GM19438 (cell line): ENCODE data around the gene SRSF5.
"Not testable (repeated sequence)": the region's sequence is repeated elsewhere in the genome, so short reads cannot be mapped to it uniquely, and the experiment has no call there.

Experiments
- ATAC-seq: cut with Tn5 transposase; IDR thresholded peaks from one replicate; pipeline ENCODE4 v1.9.1; 2021; ENCODE audit warnings: low read depth; ENCODE audit not compliant: unreplicated experiment

Gene SRSF5

GRCh38 chr14:69804902-69805301 is 38.0 kb downstream of the SRSF5 start:
- ATAC-seq = no peak

DNA sequence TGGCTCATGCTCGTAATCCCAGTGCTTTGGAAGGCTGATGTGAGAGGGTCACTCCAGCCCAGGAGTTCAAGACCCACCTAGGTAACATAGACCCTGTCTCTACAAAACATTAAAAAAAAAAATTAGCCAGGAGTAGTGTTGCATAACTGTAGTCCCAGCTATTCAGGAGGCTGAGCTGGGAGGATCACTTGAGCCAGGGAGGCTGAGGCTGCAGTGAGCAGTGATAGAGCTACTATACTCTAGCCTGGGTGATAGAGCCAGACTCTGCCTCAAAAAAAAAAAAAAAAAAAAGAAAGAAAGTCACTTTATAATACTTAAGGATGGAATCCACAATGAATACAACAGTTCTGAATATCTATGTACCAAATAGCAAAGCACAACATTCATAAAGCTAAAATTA is 40.2 kb downstream of the SRSF5 start:
- ATAC-seq = no peak

GRCh38 chr14:69808919-69809808 is 42.2 kb downstream of the SRSF5 start:
- no peak for ATAC-seq

GRCh38 chr14:69811227-69811867 is 44.4 kb downstream of the SRSF5 start:
- ATAC-seq = no peak

DNA sequence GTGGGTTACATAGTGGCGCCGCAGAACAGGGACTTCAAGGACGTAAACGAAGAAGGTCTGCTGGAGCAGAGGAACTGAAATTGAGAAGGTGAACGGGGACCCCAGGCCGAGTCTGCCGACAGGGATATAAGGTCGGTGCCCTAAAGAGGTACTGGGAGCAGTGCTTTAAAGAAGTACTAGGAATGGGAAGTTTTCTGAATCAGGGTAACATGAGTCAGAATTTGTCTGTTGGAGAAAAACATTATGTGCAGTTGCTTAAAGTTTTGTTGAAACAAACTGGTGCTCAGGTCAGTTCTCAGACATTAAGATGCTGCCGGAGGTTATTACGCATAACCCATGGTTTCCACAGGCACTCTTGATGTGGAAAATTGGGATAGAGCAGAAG is 44.9 kb downstream of the SRSF5 start:
- ATAC-seq = no peak

DNA sequence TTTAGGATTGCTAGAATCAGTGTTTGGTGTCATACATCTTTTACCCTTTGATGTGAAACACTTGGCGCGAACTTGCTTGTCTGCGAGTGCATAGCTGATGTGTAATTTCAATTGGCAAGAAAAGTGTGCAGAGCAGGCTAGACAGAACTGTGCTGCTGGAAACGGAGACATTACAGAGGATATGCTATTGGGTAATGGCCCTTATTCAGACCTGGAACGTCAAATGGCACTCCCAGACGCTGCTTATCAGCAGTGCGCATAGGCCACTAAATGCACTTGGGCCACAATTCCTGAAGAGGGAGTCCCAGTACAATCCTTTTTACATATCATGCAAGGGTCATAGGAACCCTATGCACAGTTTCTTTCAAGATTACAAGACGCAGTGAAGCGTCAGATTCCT is 45.8 kb downstream of the SRSF5 start:
- ATAC-seq = no peak

GRCh38 chr14:69813346-69813745 is 46.4 kb downstream of the SRSF5 start:
- ATAC-seq = not testable (repeated sequence)

DNA sequence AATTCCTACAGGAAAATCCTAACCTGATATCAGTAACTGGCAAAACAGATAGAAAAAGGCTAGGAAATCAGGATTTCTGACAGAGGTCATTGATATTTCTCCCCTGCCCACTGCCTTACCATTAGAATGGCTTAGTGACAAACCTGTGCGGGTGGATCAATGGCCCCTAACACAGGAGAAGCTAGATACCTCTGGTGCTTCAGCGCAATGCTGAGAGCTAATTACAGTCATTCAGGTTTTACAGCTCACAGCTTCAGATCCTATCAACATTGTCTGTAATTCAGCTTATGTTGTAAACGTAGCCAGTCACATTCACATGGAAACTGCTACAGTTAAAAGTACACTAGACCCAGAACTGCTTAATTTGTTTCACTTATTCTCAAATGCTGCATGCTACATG is 47.5 kb downstream of the SRSF5 start:
- ATAC-seq = no peak

GRCh38 chr14:69815556-69815955 is 48.6 kb downstream of the SRSF5 start:
- no peak for ATAC-seq

DNA sequence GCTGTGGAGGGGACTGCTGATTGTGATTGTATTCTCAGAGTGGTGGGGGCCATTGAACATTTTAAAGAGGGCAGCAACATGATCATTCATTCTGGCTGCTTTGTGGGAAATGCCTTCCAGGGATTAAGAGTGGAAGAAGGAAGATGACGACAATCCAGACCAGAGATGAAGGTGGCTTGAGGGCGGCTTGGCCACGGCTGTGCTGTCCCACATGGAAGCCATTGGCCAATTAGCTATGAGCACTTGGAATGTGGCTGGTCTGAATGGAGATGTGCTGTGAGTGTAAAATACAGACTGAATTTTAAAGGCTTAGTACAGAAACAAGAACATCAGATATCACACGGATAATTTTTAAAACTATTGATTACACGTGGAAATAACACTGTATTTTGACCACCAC is 49.3 kb downstream of the SRSF5 start:
- ATAC-seq = no peak

DNA sequence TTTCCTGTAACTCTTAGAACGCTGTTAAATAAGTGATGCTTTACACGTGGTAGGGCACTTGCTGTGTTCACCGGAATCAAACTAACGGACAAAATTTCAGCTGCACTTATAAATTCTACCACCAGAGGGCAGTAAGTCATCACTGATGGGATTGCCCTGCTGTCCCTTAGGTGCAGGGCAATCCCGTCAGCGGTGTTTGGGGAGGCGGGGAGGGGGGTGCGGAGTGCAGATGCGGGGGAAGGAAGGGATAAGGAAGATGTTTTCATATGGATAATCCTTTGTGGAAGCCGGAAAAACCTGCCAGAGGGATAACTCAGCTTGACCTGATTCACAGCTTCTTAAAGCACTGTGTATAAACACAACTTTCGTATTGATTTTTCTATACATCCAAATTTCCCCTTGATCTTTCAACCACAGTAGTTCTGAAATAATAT is 51.8 kb downstream of the SRSF5 start:
- no peak for ATAC-seq

DNA sequence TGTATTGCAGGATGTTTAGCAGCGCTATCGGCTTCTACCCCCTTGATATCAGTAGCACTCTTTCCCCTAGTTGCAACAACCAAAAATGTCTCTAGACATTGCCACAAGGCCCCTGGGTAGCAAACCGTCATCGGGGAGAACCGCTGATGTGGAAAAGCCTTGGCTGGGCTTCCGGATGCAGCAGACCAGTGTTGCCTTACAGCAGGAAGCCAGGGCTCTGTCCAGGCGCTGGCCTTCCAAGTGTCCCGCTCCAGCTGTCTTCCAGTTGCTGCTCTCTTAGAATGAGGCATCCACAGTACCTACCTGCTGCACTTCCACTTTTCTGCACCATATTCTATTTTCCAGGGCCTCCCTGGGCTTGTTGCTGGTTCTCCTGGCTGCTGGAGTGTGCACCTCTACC is 52.7 kb downstream of the SRSF5 start:
- no peak for ATAC-seq

GRCh38 chr14:69820991-69821390 is 54.0 kb downstream of the SRSF5 start:
- no peak for ATAC-seq
